Measurements from ENCODE around the gene RASSF4.

RASSF4 gene

GRCh38 chr10:44970812-44971395, 11.3 kb downstream of the RASSF4 start:
- no peak for TF ChIP-seq ZFX (IDR thresholded peaks at IDR 0.05)
- no peak for TF ChIP-seq CTCF (conservative IDR thresholded peaks at IDR 0.05)
- no peak overlapping the region for H3K27ac ChIP-seq

- TF ChIP-seq ZFX (IDR thresholded peaks at IDR 0.05) = no peak
- H3K27ac ChIP-seq = no peak overlapping the region
Measured at GRCh38 chr10:44971434-44971833, 11.8 kb downstream of the RASSF4 start.

GRCh38 chr10:44971935-44972757, 12.5 kb downstream of the RASSF4 start:
- H3K27ac ChIP-seq = no peak overlapping the region
- TF ChIP-seq ZFX (IDR thresholded peaks at IDR 0.05) (no peak), CTCF (conservative IDR thresholded peaks at IDR 0.05) (no peak)

- no peak overlapping the region for H3K27ac ChIP-seq
- TF ChIP-seq ZFX (IDR thresholded peaks at IDR 0.05) = no peak
- no peak for TF ChIP-seq CTCF (conservative IDR thresholded peaks at IDR 0.05)
Measured at GRCh38 chr10:44972874-44973306, 13.3 kb downstream of the RASSF4 start.

GRCh38 chr10:44973323-44974081, 13.9 kb downstream of the RASSF4 start:
- no peak overlapping the region for H3K27ac ChIP-seq
- TF ChIP-seq CTCF (conservative IDR thresholded peaks at IDR 0.05) (no peak), ZFX (IDR thresholded peaks at IDR 0.05) (no peak)

- TF ChIP-seq CTCF (conservative IDR thresholded peaks at IDR 0.05) (no peak), ZFX (IDR thresholded peaks at IDR 0.05) (no peak)
- H3K27ac ChIP-seq = no peak overlapping the region; the same call in 1 of the 2 replicates
Measured at GRCh38 chr10:44974082-44974627, 14.6 kb downstream of the RASSF4 start.

- H3K27ac ChIP-seq = no peak overlapping the region; the same call in 1 of the 2 replicates
- TF ChIP-seq CTCF (conservative IDR thresholded peaks at IDR 0.05) = peak; percentile 98
- TF ChIP-seq ZFX (IDR thresholded peaks at IDR 0.05) = no peak
Measured at GRCh38 chr10:44974628-44975430, 15.2 kb downstream of the RASSF4 start.

Measured in C4-2B (cell line).